ENCODE results near the gene TMPO. TPM values are rescaled to one million over a fixed set of nuclear protein-coding genes. Genes with fewer than 3 reads are reported as not detected.
"Not testable (repeated sequence)": the region's sequence is repeated elsewhere in the genome, so short reads cannot be mapped to it uniquely, and the experiment has no call there.

TMPO gene
- total RNA-seq (220 TPM), polyA plus RNA-seq (25.5 TPM)

GRCh38 chr12:98515287-98516110 lies at the start of gene TMPO:
Gene TMPO (plus strand): TSS chr12:98515590. CDS start chr12:98515868, 278 bp downstream.
- DNase-seq (ENCODE audit: extremely low spot score): peak; percentile 79
- Histone ChIP-seq H3K36me3 (ENCODE audit: insufficient read depth) (no peaks in the 10 kb centered on the region), H3K4me1 (ENCODE audit: insufficient read depth) (peaks cover 4% of the 10 kb centered on the region), H3K4me3 (ENCODE audit: low read depth, low read length) (peak within 1 kb of the TSS; percentile 97), H3K27ac (ENCODE audit: low read depth) (peak within 1 kb of the TSS; percentile 98)
- WGBS: under 1% methylated on average over 88 of the region's 88 CpGs

GRCh38 chr12:98465950-98466602 lies 49.3 kb upstream of the TMPO start:
- H3K4me3 ChIP-seq (ENCODE audit: low read depth, low read length): no peak overlapping the region
- no peaks in the 10 kb centered on the region for H3K4me1 ChIP-seq (ENCODE audit: insufficient read depth)
- H3K36me3 ChIP-seq (ENCODE audit: insufficient read depth): no peaks in the 10 kb centered on the region
- H3K27ac ChIP-seq (ENCODE audit: low read depth): no peak overlapping the region
- 94% methylated on average over 2 of the region's 2 CpGs for WGBS
- DNase-seq (ENCODE audit: extremely low spot score): no peak

GRCh38 chr12:98466640-98467400 lies 48.6 kb upstream of the TMPO start:
- H3K27ac ChIP-seq (ENCODE audit: low read depth): no peak overlapping the region
- no peak for DNase-seq (ENCODE audit: extremely low spot score)
- 83% methylated on average over 5 of the region's 5 CpGs for WGBS
- no peak overlapping the region for H3K4me3 ChIP-seq (ENCODE audit: low read depth, low read length)
- H3K4me1 ChIP-seq (ENCODE audit: insufficient read depth): no peaks in the 10 kb centered on the region
- no peaks in the 10 kb centered on the region for H3K36me3 ChIP-seq (ENCODE audit: insufficient read depth)

GRCh38 chr12:98469109-98469508 lies 46.3 kb upstream of the TMPO start:
- H3K27ac ChIP-seq (ENCODE audit: low read depth): no peak overlapping the region
- DNase-seq (ENCODE audit: extremely low spot score): no peak
- H3K4me1 ChIP-seq (ENCODE audit: insufficient read depth): no peaks in the 10 kb centered on the region
- no peaks in the 10 kb centered on the region for H3K36me3 ChIP-seq (ENCODE audit: insufficient read depth)
- WGBS: 90% methylated on average over 2 of the region's 2 CpGs
- no peak overlapping the region for H3K4me3 ChIP-seq (ENCODE audit: low read depth, low read length)

- no peaks in the 10 kb centered on the region for H3K4me1 ChIP-seq (ENCODE audit: insufficient read depth)
- no peak overlapping the region for H3K27ac ChIP-seq (ENCODE audit: low read depth)
- no peak for DNase-seq (ENCODE audit: extremely low spot score)
- no peak overlapping the region for H3K4me3 ChIP-seq (ENCODE audit: low read depth, low read length)
- 94% methylated on average over 6 of the region's 6 CpGs for WGBS
- H3K36me3 ChIP-seq (ENCODE audit: insufficient read depth): no peaks in the 10 kb centered on the region
Observed at GRCh38 chr12:98470469-98471082, 44.8 kb upstream of the TMPO start.

- no peak overlapping the region for H3K4me3 ChIP-seq (ENCODE audit: low read depth, low read length)
- H3K36me3 ChIP-seq (ENCODE audit: insufficient read depth): no peaks in the 10 kb centered on the region
- no peak for DNase-seq (ENCODE audit: extremely low spot score)
- H3K4me1 ChIP-seq (ENCODE audit: insufficient read depth): no peaks in the 10 kb centered on the region
- 85% methylated on average over 3 of the region's 3 CpGs for WGBS
- H3K27ac ChIP-seq (ENCODE audit: low read depth): no peak overlapping the region
Observed at GRCh38 chr12:98471085-98471484, 44.3 kb upstream of the TMPO start.

GRCh38 chr12:98475565-98475908 lies 39.9 kb upstream of the TMPO start:
- Histone ChIP-seq H3K36me3 (ENCODE audit: insufficient read depth) (no peaks in the 10 kb centered on the region), H3K27ac (ENCODE audit: low read depth) (peak overlapping the region; percentile 16), H3K4me1 (ENCODE audit: insufficient read depth) (no peaks in the 10 kb centered on the region), H3K4me3 (ENCODE audit: low read depth, low read length) (no peak overlapping the region)
- no peak for DNase-seq (ENCODE audit: extremely low spot score)

- Histone ChIP-seq H3K36me3 (ENCODE audit: insufficient read depth) (no peaks in the 10 kb centered on the region), H3K4me1 (ENCODE audit: insufficient read depth) (no peaks in the 10 kb centered on the region), H3K27ac (ENCODE audit: low read depth) (no peak overlapping the region), H3K4me3 (ENCODE audit: low read depth, low read length) (no peak overlapping the region)
- DNase-seq (ENCODE audit: extremely low spot score): no peak
- WGBS: 97% methylated on average over 5 of the region's 5 CpGs
Observed at GRCh38 chr12:98478606-98479005, 36.8 kb upstream of the TMPO start.

- Histone ChIP-seq H3K36me3 (ENCODE audit: insufficient read depth) (no peaks in the 10 kb centered on the region), H3K27ac (ENCODE audit: low read depth) (no peak overlapping the region), H3K4me3 (ENCODE audit: low read depth, low read length) (no peak overlapping the region), H3K4me1 (ENCODE audit: insufficient read depth) (no peaks in the 10 kb centered on the region)
- no peak for DNase-seq (ENCODE audit: extremely low spot score)
- WGBS: 79% methylated on average over 7 of the region's 7 CpGs
Observed at GRCh38 chr12:98483621-98484503, 31.5 kb upstream of the TMPO start.

- WGBS: 83% methylated on average over 6 of the region's 6 CpGs
- H3K4me1 ChIP-seq (ENCODE audit: insufficient read depth): no peaks in the 10 kb centered on the region
- no peak for DNase-seq (ENCODE audit: extremely low spot score)
- H3K36me3 ChIP-seq (ENCODE audit: insufficient read depth): no peaks in the 10 kb centered on the region
- H3K4me3 ChIP-seq (ENCODE audit: low read depth, low read length): no peak overlapping the region
- H3K27ac ChIP-seq (ENCODE audit: low read depth): no peak overlapping the region
Observed at GRCh38 chr12:98485792-98486340, 29.5 kb upstream of the TMPO start.

- not testable (repeated sequence) for H3K4me3 ChIP-seq (ENCODE audit: low read depth, low read length); DNase-seq (ENCODE audit: extremely low spot score); H3K4me1 ChIP-seq (ENCODE audit: insufficient read depth); H3K36me3 ChIP-seq (ENCODE audit: insufficient read depth); H3K27ac ChIP-seq (ENCODE audit: low read depth)
- 96% methylated on average over 9 of the region's 9 CpGs for WGBS
Observed at GRCh38 chr12:98488416-98488815, 27.0 kb upstream of the TMPO start.

GRCh38 chr12:98489176-98489575 lies 26.2 kb upstream of the TMPO start:
- 91% methylated on average over 3 of the region's 3 CpGs for WGBS
- DNase-seq (ENCODE audit: extremely low spot score): no peak
- no peak overlapping the region for H3K27ac ChIP-seq (ENCODE audit: low read depth)

More at GRCh38 chr12:98489176-98489575, 26.2 kb upstream of the TMPO start:
- Histone ChIP-seq H3K36me3 (ENCODE audit: insufficient read depth) (no peaks in the 10 kb centered on the region), H3K4me1 (ENCODE audit: insufficient read depth) (no peaks in the 10 kb centered on the region), H3K4me3 (ENCODE audit: low read depth, low read length) (no peak overlapping the region)
